HT-29 (cell line): Measurements from ENCODE around the gene CHCHD6. TPM values are rescaled to one million over a fixed set of nuclear protein-coding genes. Genes with fewer than 3 reads are reported as not detected.

Source experiments
- DNase-seq: peaks from one replicate; pipeline ENCODE4 v3.0.0-alpha.2; 2015; ENCODE audit warnings: low spot score
- total RNA-seq: library from RNA; depleted of rRNA; stranded (reverse); fragments of >200 nt; shearing (Covaris generic); gene quantifications from 2 replicates; pipeline ENCODE4 v1.2.3, GENCODE V29; 2014

CHCHD6 gene
- total RNA-seq, 1 experiment from 2014 or later = 36.8 TPM

GRCh38 chr3:126668450-126669401 is 35.3 kb upstream of the CHCHD6 start:
- no peak for DNase-seq

GRCh38 chr3:126671521-126671920 is 32.5 kb upstream of the CHCHD6 start:
- no peak for DNase-seq

GRCh38 chr3:126672340-126672739 is 31.7 kb upstream of the CHCHD6 start:
- no peak for DNase-seq

- no peak for DNase-seq
Measured at GRCh38 chr3:126672741-126673140, 31.3 kb upstream of the CHCHD6 start.

- no peak for DNase-seq
Measured at GRCh38 chr3:126676919-126677705, 26.9 kb upstream of the CHCHD6 start.

GRCh38 chr3:126677862-126678503 is 26.1 kb upstream of the CHCHD6 start:
- no peak for DNase-seq

- no peak for DNase-seq
Measured at GRCh38 chr3:126678693-126679317, 25.2 kb upstream of the CHCHD6 start.

GRCh38 chr3:126679318-126679751 is 24.7 kb upstream of the CHCHD6 start:
- peak; percentile 94 for DNase-seq

- DNase-seq = no peak
Measured at GRCh38 chr3:126679831-126680666, 24.0 kb upstream of the CHCHD6 start.

- no peak for DNase-seq
Measured at GRCh38 chr3:126680667-126681055, 23.4 kb upstream of the CHCHD6 start.

- no peak for DNase-seq
Measured at GRCh38 chr3:126682009-126682408, 22.0 kb upstream of the CHCHD6 start.

GRCh38 chr3:126683069-126683468 is 21.0 kb upstream of the CHCHD6 start:
- no peak for DNase-seq

GRCh38 chr3:126684218-126684751 is 19.8 kb upstream of the CHCHD6 start:
- no peak for DNase-seq

- DNase-seq = no peak
Measured at GRCh38 chr3:126685021-126685420, 19.0 kb upstream of the CHCHD6 start.

GRCh38 chr3:126685493-126685892 is 18.5 kb upstream of the CHCHD6 start:
- no peak for DNase-seq

- DNase-seq = no peak
Measured at GRCh38 chr3:126691765-126692164, 12.3 kb upstream of the CHCHD6 start.

GRCh38 chr3:126692858-126693257 is 11.2 kb upstream of the CHCHD6 start:
- no peak for DNase-seq

GRCh38 chr3:126693921-126694320 is 10.1 kb upstream of the CHCHD6 start:
- no peak for DNase-seq

GRCh38 chr3:126696701-126697267 is 7.3 kb upstream of the CHCHD6 start:
- DNase-seq = no peak

- DNase-seq = no peak
Measured at GRCh38 chr3:126699011-126699410, 5.0 kb upstream of the CHCHD6 start.
